ENCODE measurements around the gene RYR3.

The RYR3 gene

GRCh38 chr15:33454996-33455395 lies 144.2 kb downstream of the RYR3 start:
- no peak for DNase-seq

DNA sequence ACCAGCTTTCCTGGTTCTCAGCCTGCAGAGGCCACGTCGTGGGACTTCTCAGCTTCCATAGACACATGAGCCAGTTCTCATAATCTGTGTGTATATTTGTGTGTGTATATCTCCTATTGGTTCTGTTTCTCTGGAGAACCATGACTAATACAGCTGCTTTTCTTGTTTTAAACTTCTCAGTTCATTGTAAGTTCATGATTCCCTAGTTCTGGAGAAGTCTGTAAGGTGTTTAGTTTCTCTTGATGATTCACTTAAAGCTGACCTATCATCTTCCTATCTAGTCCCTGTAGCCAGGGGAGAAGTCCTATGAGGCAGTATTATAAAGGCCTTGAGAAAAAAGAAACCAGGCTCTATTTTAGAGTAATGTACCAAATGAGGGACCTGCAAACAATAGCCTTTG lies 147.7 kb downstream of the RYR3 start:
- no peak for DNase-seq

DNA sequence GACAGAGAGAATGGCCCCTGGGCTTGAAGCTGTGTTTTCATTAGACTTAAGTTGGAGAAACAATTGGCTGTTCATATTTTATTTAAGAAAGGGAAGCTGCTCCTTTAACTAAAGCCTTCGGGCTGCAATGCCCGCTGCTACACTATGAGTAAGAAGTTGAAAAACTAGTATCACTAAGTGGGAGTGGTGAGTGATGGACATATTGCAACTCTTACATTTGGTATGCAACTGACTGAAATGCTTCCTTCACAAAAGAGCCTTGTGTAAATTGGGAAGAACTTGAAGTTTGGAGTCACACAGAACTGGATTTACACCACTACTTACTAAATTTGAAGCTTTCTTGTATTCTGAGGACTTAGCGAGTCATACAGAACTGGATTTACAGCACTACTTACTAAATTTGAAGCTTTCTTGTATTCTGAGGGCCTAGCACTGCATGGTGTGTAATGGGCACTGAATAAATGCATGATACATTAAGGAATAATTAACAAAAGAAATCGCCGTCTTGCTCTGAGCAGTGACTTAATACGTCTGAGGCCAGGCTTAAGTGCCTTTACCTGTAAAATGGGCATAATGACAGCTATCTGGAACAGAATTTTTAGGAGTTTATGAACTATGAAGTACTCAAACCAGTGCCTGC lies 149.5 kb downstream of the RYR3 start:
- no peak for DNase-seq

GRCh38 chr15:33461671-33462070 lies 150.9 kb downstream of the RYR3 start:
- DNase-seq = no peak

DNA sequence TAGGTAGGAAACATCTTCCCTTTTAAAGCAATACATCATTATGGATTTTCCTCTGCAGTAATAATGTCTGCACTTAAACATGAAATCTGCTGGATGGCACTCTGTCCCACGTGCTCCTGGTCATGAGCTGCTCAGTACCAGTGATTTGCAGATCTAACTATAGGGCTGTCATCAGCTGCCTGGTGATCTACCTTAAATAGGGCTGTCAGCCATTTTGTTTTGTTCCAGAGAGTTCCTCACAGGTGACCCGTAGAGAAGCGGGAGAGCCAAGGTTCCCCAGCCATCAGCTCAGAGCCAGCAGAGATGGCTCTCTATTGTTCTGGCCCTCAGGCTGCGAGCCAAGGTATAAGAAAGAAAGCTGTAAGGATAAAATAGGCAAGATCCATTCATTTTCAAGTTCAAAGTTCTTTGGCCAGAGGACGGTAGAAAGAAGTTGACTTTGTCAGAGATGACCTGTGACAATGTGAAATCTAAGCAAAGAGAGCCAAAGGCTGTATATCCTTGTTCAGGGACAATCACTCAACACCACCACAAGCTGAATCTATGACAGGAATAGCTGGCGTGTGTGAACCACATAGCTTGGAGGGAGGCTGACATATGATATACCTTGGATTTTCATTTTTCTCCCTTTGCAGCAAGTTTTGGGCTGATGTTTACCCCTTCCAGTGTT lies 156.5 kb downstream of the RYR3 start:
- DNase-seq = no peak

GRCh38 chr15:33467816-33468163 lies 157.0 kb downstream of the RYR3 start:
- no peak for DNase-seq

- DNase-seq = no peak
These were observed 158.0 kb downstream of the RYR3 start for GRCh38 chr15:33468740-33469139.

DNA sequence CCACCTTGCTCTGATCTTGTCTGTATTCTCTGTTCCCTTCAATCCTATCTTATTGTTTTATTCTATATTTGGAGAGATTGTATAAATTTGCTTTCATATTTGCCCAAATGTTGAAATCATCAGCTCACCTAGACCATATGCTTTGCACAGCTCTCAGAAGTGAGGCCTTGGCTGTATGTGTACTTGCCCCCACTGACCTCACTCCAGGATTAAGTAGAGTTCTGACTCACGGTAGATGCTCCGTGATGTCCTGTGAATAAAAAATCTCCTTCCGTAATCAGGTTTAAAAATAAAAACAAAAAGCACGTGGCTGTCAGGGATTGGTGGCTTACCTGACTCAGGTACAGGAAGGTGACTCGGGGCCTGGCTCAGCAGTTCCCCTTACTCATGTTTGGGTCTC lies 162.2 kb downstream of the RYR3 start:
- no peak for DNase-seq

DNA sequence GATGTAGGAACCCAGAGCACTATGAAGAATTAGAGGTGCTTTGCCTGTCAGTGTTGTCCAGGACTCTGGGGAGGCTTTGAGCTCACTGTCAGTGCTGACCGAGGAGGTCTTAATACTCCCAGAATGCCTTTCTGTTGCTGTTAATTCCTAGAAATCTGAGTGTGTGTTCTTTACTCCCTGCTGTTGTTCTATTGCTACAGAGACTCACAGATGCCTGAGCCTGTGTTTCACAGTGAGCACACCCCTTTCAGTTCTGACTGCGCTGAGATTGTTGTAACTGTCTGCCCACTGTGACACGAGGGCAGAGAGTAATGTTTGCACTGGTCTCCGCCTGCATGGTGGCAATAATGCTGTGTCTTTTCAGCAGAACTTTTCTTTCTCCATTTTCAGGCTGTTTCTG lies 162.9 kb downstream of the RYR3 start:
- DNase-seq = no peak

- no peak for DNase-seq
These were observed 165.3 kb downstream of the RYR3 start for GRCh38 chr15:33476076-33476475.

GRCh38 chr15:33476908-33477307 lies 166.1 kb downstream of the RYR3 start:
- DNase-seq = no peak

GRCh38 chr15:33489335-33489734 lies 178.6 kb downstream of the RYR3 start:
- no peak for DNase-seq

DNA sequence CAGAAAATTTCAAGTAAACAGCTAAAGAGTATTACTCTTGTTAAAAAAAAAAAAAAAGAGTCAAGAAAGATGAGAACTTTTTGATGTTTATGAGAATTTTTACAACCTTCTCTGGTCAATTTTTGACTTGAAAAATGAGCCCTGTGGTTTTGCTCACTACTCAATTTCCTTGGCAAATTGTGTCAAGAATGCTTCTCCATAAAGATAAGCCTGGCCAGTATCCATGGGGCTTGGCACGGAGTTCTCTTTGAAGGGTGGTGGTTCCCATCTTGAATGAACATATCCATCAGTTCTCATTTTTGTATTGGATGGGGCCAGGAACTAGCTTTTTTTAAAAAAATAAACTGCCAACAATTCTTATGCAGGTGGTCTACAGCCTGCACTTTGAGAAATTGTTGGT lies 179.9 kb downstream of the RYR3 start:
- no peak for DNase-seq

GRCh38 chr15:33492434-33493052 lies 181.8 kb downstream of the RYR3 start:
- no peak for DNase-seq

GRCh38 chr15:33494306-33494705 lies 183.5 kb downstream of the RYR3 start:
- DNase-seq = no peak

GRCh38 chr15:33500432-33501195 lies 189.8 kb downstream of the RYR3 start:
- DNase-seq = no peak

DNA sequence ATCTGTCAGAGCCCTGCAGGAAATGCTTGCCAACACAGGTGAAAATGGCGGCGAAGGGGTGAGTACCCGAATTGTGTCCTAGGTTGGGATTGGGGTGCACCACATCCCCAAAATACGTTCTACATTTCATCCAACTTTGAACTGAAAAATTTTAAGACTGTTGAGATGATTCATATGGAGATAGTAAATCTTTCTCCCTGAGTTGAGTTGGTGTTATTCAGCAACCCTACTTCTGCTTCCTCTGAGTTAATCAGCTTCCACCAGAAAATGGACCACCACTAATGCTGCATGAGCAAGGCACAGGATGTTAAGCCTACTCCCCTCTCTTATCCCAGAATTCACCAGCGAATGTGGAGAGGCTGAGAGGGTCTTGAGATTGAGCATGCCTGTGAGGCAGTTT lies 192.9 kb downstream of the RYR3 start:
- no peak for DNase-seq

- no peak for DNase-seq
These were observed 196.1 kb downstream of the RYR3 start for GRCh38 chr15:33506781-33507296.

DNA sequence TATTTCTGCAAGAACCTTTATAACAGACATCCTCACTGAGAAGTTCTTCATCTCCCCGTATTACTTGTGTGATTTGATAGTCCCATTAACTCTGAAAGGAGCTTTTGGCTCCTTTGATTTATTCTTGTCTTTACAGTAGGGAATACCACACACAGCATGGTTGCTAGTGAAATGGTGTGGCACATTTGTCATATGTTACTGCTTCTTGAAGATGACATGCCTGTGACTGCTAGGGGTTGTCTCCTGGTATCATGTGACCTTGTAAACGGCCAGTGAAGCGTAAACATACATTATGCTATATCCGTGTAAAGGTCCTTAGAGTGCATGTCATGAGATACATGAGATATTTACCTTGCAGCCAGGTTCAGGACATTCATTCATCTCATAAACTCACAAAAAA lies 197.9 kb downstream of the RYR3 start:
- DNase-seq = no peak

- DNase-seq = no peak
These were observed 204.4 kb downstream of the RYR3 start for GRCh38 chr15:33515121-33515520.

GRCh38 chr15:33516563-33516962 lies 205.8 kb downstream of the RYR3 start:
- no peak for DNase-seq

- no peak for DNase-seq
These were observed 207.2 kb downstream of the RYR3 start for GRCh38 chr15:33517944-33518343.

GRCh38 chr15:33518421-33518820 lies 207.7 kb downstream of the RYR3 start:
- no peak for DNase-seq

DNA sequence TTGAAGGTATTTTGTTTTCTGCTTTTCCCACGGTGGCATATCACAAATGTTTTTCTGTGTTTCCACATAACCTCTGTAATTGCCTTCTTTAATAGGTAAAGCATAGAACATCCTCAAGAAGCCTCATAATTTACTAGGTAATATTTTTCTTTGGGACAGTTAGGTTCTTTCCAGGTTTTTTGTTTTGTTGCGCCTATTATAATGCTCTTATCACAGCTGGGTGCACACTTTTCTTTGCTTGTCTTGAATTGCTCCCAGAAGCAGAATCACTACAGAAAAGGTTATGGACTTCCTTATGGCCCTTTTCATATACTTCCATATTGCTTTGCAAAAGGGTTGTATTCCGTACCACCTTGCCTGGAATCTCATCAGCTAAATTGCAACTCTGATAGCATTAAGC lies 213.5 kb downstream of the RYR3 start:
- no peak for DNase-seq
